ENCODE measurements around the gene PKNOX2. TPM values are rescaled to one million over a fixed set of nuclear protein-coding genes. Genes with fewer than 3 reads are reported as not detected.

PKNOX2 gene
- total and polyA plus RNA-seq, 10 of the 15 experiments (the other 5 are each of a cell fraction or from before 2014, with no cell fraction given), result not detected

DNA sequence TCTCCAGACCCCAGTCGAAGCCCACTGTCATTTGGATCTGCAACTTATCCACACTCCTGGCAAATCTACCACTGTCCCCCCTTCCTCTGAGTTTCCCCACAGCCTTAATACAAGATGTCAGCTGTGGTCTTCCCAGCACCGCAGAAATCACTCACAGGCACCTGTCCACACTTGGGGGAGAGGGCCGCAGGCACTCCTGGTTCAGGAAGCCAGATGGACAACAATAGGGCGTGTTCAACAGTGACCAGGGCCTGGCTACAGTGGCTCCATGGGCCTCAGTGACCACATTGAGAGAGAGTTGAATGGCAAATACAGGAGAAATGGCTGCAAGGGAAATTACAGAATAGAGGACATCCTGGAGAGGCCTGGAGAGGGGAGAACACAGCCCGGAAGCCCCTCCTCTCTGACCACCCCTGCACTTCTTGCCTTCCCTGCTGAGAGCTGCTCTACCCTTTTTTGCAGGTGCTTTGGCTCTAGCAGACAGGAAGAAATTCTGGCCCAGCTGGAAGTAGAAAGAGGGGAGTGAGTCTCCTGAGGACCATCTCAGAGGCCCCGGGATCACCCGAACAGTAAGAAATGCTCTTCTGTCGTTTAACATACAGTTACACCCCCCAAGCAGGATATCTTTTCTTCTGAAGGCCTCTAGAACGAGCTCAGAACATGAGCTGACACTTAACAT, 166.9 kb downstream of the PKNOX2 start (continued):
- TF ChIP-seq, protein P1, sequence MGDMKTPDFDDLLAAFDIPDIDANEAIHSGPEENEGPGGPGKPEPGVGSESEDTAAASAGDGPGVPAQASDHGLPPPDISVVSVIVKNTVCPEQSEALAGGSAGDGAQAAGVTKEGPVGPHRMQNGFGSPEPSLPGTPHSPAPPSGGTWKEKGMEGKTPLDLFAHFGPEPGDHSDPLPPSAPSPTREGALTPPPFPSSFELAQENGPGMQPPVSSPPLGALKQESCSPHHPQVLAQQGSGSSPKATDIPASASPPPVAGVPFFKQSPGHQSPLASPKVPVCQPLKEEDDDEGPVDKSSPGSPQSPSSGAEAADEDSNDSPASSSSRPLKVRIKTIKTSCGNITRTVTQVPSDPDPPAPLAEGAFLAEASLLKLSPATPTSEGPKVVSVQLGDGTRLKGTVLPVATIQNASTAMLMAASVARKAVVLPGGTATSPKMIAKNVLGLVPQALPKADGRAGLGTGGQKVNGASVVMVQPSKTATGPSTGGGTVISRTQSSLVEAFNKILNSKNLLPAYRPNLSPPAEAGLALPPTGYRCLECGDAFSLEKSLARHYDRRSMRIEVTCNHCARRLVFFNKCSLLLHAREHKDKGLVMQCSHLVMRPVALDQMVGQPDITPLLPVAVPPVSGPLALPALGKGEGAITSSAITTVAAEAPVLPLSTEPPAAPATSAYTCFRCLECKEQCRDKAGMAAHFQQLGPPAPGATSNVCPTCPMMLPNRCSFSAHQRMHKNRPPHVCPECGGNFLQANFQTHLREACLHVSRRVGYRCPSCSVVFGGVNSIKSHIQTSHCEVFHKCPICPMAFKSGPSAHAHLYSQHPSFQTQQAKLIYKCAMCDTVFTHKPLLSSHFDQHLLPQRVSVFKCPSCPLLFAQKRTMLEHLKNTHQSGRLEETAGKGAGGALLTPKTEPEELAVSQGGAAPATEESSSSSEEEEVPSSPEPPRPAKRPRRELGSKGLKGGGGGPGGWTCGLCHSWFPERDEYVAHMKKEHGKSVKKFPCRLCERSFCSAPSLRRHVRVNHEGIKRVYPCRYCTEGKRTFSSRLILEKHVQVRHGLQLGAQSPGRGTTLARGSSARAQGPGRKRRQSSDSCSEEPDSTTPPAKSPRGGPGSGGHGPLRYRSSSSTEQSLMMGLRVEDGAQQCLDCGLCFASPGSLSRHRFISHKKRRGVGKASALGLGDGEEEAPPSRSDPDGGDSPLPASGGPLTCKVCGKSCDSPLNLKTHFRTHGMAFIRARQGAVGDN (IDR thresholded peaks at IDR 0.05), result no peak
- no peak for TF ChIP-seq JUNB (IDR thresholded peaks at IDR 0.05)
- TF ChIP-seq, protein P2, sequence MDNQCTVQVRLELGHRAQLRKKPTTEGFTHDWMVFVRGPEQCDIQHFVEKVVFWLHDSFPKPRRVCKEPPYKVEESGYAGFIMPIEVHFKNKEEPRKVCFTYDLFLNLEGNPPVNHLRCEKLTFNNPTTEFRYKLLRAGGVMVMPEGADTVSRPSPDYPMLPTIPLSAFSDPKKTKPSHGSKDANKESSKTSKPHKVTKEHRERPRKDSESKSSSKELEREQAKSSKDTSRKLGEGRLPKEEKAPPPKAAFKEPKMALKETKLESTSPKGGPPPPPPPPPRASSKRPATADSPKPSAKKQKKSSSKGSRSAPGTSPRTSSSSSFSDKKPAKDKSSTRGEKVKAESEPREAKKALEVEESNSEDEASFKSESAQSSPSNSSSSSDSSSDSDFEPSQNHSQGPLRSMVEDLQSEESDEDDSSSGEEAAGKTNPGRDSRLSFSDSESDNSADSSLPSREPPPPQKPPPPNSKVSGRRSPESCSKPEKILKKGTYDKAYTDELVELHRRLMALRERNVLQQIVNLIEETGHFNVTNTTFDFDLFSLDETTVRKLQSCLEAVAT (IDR thresholded peaks at IDR 0.05), result no peak
- TF ChIP-seq, protein P3, sequence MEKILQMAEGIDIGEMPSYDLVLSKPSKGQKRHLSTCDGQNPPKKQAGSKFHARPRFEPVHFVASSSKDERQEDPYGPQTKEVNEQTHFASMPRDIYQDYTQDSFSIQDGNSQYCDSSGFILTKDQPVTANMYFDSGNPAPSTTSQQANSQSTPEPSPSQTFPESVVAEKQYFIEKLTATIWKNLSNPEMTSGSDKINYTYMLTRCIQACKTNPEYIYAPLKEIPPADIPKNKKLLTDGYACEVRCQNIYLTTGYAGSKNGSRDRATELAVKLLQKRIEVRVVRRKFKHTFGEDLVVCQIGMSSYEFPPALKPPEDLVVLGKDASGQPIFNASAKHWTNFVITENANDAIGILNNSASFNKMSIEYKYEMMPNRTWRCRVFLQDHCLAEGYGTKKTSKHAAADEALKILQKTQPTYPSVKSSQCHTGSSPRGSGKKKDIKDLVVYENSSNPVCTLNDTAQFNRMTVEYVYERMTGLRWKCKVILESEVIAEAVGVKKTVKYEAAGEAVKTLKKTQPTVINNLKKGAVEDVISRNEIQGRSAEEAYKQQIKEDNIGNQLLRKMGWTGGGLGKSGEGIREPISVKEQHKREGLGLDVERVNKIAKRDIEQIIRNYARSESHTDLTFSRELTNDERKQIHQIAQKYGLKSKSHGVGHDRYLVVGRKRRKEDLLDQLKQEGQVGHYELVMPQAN (conservative IDR thresholded peaks at IDR 0.05), result no peak
- no peak for TF ChIP-seq FOXK2 (IDR thresholded peaks at IDR 0.05)

All from GM12878 (cell line).